LHCN-M2 (cell line): ENCODE data around the gene RNF113A. TPM values are rescaled to one million over a fixed set of nuclear protein-coding genes. Genes with fewer than 3 reads are reported as not detected.
"Not testable (repeated sequence)": the region's sequence is repeated elsewhere in the genome, so short reads cannot be mapped to it uniquely, and the experiment has no call there.

Experiments
- DNase-seq: peaks from one replicate; pipeline ENCODE4 v3.0.0-alpha.2; 2012; ENCODE audit warnings: low read depth
- polyA plus RNA-seq: library from polyadenylated mRNA; unstranded; fragments of >200 nt; gene quantifications from one replicate; pipeline ENCODE4 v1.2.1, GENCODE V29; 2012; ENCODE audit warnings: missing spikeins
- total RNA-seq: library from RNA; depleted of rRNA; stranded (reverse); fragments of >200 nt; gene quantifications from 2 replicates; pipeline ENCODE4 v1.2.3, GENCODE V29; 2014; rRNA removed

The RNF113A gene
- 15.9 and 17.6 TPM in 2 replicates for total RNA-seq
- 17.3 TPM for polyA plus RNA-seq

- DNase-seq, result peak; percentile 80
Observed at GRCh38 chrX:119871599-119872395, at the start of gene RNF113A, which contains the start of gene NDUFA1. Gene RNF113A, minus strand, starts transcription at chrX:119871733. Its CDS starts 120 bp downstream, at chrX:119871613. Gene NDUFA1, plus strand, starts transcription at chrX:119871832. Its CDS starts 80 bp downstream, at chrX:119871912.

- DNase-seq, result no peak
Observed at GRCh38 chrX:119919835-119920585, 48.5 kb upstream of the RNF113A start.

GRCh38 chrX:119917877-119918276, 46.3 kb upstream of the RNF113A start:
- no peak for DNase-seq

- no peak for DNase-seq
Observed at GRCh38 chrX:119916310-119916709, 44.8 kb upstream of the RNF113A start.

- DNase-seq, result no peak
Observed at GRCh38 chrX:119900976-119901375, 29.4 kb upstream of the RNF113A start.

GRCh38 chrX:119899125-119899524, 27.6 kb upstream of the RNF113A start:
- no peak for DNase-seq

GRCh38 chrX:119895843-119896326, 24.4 kb upstream of the RNF113A start, which contains the start of gene AKAP14:
Gene AKAP14, plus strand, starts transcription at chrX:119895893. Its CDS starts 7,331 bp downstream, at chrX:119903224.
- peak; percentile 2 for DNase-seq

- not testable (repeated sequence) for DNase-seq
Observed at GRCh38 chrX:119891961-119892692, 20.6 kb upstream of the RNF113A start.

- not testable (repeated sequence) for DNase-seq
Observed at GRCh38 chrX:119890626-119891025, 19.1 kb upstream of the RNF113A start.

- DNase-seq, result no peak
Observed at GRCh38 chrX:119887721-119888425, 16.3 kb upstream of the RNF113A start.

- peak; percentile 58 for DNase-seq
Observed at GRCh38 chrX:119885554-119886428, 14.3 kb upstream of the RNF113A start.

GRCh38 chrX:119880552-119881437, 9.3 kb upstream of the RNF113A start:
- peak; percentile 43 for DNase-seq

GRCh38 chrX:119880076-119880475, 8.5 kb upstream of the RNF113A start:
- no peak for DNase-seq

- DNase-seq, result no peak
Observed at GRCh38 chrX:119878740-119879139, 7.2 kb upstream of the RNF113A start.

GRCh38 chrX:119871245-119871598, 311 bp downstream of the RNF113A start:
- DNase-seq, result no peak

- DNase-seq, result peak; percentile 44
Observed at GRCh38 chrX:119870626-119871131, 854 bp downstream of the RNF113A start.

- peak; percentile 6 for DNase-seq
Observed at GRCh38 chrX:119853444-119853843, 18.1 kb downstream of the RNF113A start.
